Activated CD4-positive, alpha-beta T cell treated with anti-CD3 and anti-CD28 coated beads, Interleukin-2, amount 10 ng/mL, durations not matched to agents 24 days and 14 days (primary cell): ENCODE measurements around the gene POLR1D. TPM values are rescaled to one million over a fixed set of nuclear protein-coding genes. Genes with fewer than 3 reads are reported as not detected.

Source experiments
- DNase-seq: peaks from one replicate; pipeline ENCODE4 v3.0.0; 2022
- H3K27ac Mint-ChIP-seq: one replicate; pipeline ENCODE4 v1.8.0; 2022; ENCODE audit warnings: mild to moderate bottlenecking, mixed read lengths
- H3K27me3 Mint-ChIP-seq: one replicate; pipeline ENCODE4 v1.8.0; 2022; ENCODE audit warnings: mixed read lengths
- H3K36me3 Mint-ChIP-seq: one replicate; pipeline ENCODE4 v1.8.0; 2022; ENCODE audit warnings: low read depth, mild to moderate bottlenecking, mixed read lengths
- H3K4me1 Mint-ChIP-seq: one replicate; pipeline ENCODE4 v1.8.0; 2021; ENCODE audit warnings: mixed read lengths
- H3K4me3 Mint-ChIP-seq: one replicate; pipeline ENCODE4 v1.8.0; 2022; ENCODE audit warnings: mild to moderate bottlenecking, moderate library complexity, mixed read lengths
- H3K9me3 Mint-ChIP-seq: one replicate; pipeline ENCODE4 v1.8.0; 2021; ENCODE audit warnings: mixed read lengths
- intact Hi-C: fragments of 100-400 bp; cut with micrococcal nuclease; formaldehyde crosslinking; loops from one replicate; pipeline ENCODE4 v1.15.1; 2023
- total RNA-seq: library from RNA; stranded (reverse); gene quantifications from 2 replicates; pipeline ENCODE4 v1.2.3, GENCODE V29; 2022

The POLR1D gene
- total RNA-seq, 1 donor from 2014 or later = 140 TPM

GRCh38 chr13:27599845-27600553 is 21.7 kb upstream of the POLR1D start:
- H3K36me3 Mint-ChIP-seq = no peaks in the 10 kb centered on the region
- no peak overlapping the region for H3K4me3 Mint-ChIP-seq
- no peaks in the 10 kb centered on the region for H3K9me3 Mint-ChIP-seq
- DNase-seq = no peak
- intact Hi-C loops = no loop called here
- H3K4me1 Mint-ChIP-seq = no peaks in the 10 kb centered on the region
- H3K27me3 Mint-ChIP-seq = no peaks in the 10 kb centered on the region
- H3K27ac Mint-ChIP-seq = no peak overlapping the region

GRCh38 chr13:27600711-27601110 is 21.0 kb upstream of the POLR1D start:
- Mint-ChIP-seq H3K4me1 (no peaks in the 10 kb centered on the region), H3K27me3 (no peaks in the 10 kb centered on the region), H3K36me3 (no peaks in the 10 kb centered on the region), H3K4me3 (no peak overlapping the region), H3K27ac (no peak overlapping the region), H3K9me3 (no peaks in the 10 kb centered on the region)
- DNase-seq = no peak
- intact Hi-C loops = no loop called here

- Mint-ChIP-seq H3K9me3 (no peaks in the 10 kb centered on the region), H3K27me3 (no peaks in the 10 kb centered on the region), H3K27ac (no peak overlapping the region), H3K4me1 (no peaks in the 10 kb centered on the region), H3K4me3 (no peak overlapping the region), H3K36me3 (no peaks in the 10 kb centered on the region)
- no peak for DNase-seq
- intact Hi-C loops = no loop called here
These were observed 20.5 kb upstream of the POLR1D start for GRCh38 chr13:27601208-27601607.

- DNase-seq = no peak
- Mint-ChIP-seq H3K27ac (no peak overlapping the region), H3K27me3 (no peaks in the 10 kb centered on the region), H3K9me3 (no peaks in the 10 kb centered on the region), H3K4me1 (no peaks in the 10 kb centered on the region), H3K4me3 (no peak overlapping the region), H3K36me3 (no peaks in the 10 kb centered on the region)
- intact Hi-C loops = no loop called here
These were observed 19.9 kb upstream of the POLR1D start for GRCh38 chr13:27601803-27602202.

GRCh38 chr13:27605099-27605498 is 16.6 kb upstream of the POLR1D start:
- Mint-ChIP-seq H3K36me3 (no peaks in the 10 kb centered on the region), H3K4me1 (peaks cover 2% of the 10 kb centered on the region), H3K27me3 (no peaks in the 10 kb centered on the region), H3K4me3 (no peak overlapping the region), H3K9me3 (no peaks in the 10 kb centered on the region), H3K27ac (no peak overlapping the region)
- intact Hi-C loops = no loop called here
- DNase-seq = no peak

GRCh38 chr13:27605610-27606200 is 16.0 kb upstream of the POLR1D start:
- intact Hi-C loops = no loop called here
- Mint-ChIP-seq H3K36me3 (no peaks in the 10 kb centered on the region), H3K9me3 (no peaks in the 10 kb centered on the region), H3K27ac (no peak overlapping the region), H3K4me1 (peaks cover 2% of the 10 kb centered on the region), H3K27me3 (no peaks in the 10 kb centered on the region), H3K4me3 (no peak overlapping the region)
- DNase-seq = no peak

GRCh38 chr13:27607125-27607524 is 14.6 kb upstream of the POLR1D start:
- H3K9me3 Mint-ChIP-seq = no peaks in the 10 kb centered on the region
- DNase-seq = no peak
- intact Hi-C loops = no loop called here
- peaks cover 8% of the 10 kb centered on the region for H3K4me1 Mint-ChIP-seq
- H3K4me3 Mint-ChIP-seq = no peak overlapping the region
- H3K27me3 Mint-ChIP-seq = no peaks in the 10 kb centered on the region
- H3K27ac Mint-ChIP-seq = no peak overlapping the region
- peaks cover under 1% of the 10 kb centered on the region for H3K36me3 Mint-ChIP-seq

GRCh38 chr13:27613628-27614027 is 8.1 kb upstream of the POLR1D start:
- no peaks in the 10 kb centered on the region for H3K27me3 Mint-ChIP-seq
- intact Hi-C loops = no loop called here
- no peaks in the 10 kb centered on the region for H3K9me3 Mint-ChIP-seq
- H3K4me1 Mint-ChIP-seq = peaks cover 20% of the 10 kb centered on the region
- DNase-seq = no peak
- H3K4me3 Mint-ChIP-seq = no peak overlapping the region
- no peak overlapping the region for H3K27ac Mint-ChIP-seq
- H3K36me3 Mint-ChIP-seq = peaks cover 11% of the 10 kb centered on the region

GRCh38 chr13:27617881-27618321 is 3.8 kb upstream of the POLR1D start:
- intact Hi-C loops = no loop called here
- Mint-ChIP-seq H3K36me3 (peaks cover 16% of the 10 kb centered on the region), H3K27ac (no peak overlapping the region), H3K4me1 (peaks cover 26% of the 10 kb centered on the region), H3K27me3 (no peaks in the 10 kb centered on the region), H3K4me3 (peak overlapping the region; percentile 11), H3K9me3 (no peaks in the 10 kb centered on the region)
- DNase-seq = no peak

- no peaks in the 10 kb centered on the region for H3K27me3 Mint-ChIP-seq
- peak overlapping the region; percentile 84 for H3K27ac Mint-ChIP-seq
- intact Hi-C loops = no loop called here
- peaks cover 27% of the 10 kb centered on the region for H3K36me3 Mint-ChIP-seq
- peak overlapping the region; percentile 98 for H3K4me3 Mint-ChIP-seq
- H3K4me1 Mint-ChIP-seq = peaks cover 36% of the 10 kb centered on the region
- H3K9me3 Mint-ChIP-seq = peaks cover 3% of the 10 kb centered on the region
- no peak for DNase-seq
These were observed 2.5 kb upstream of the POLR1D start for GRCh38 chr13:27619093-27619727.

- Mint-ChIP-seq H3K27me3 (no peaks in the 10 kb centered on the region), H3K9me3 (peaks cover 3% of the 10 kb centered on the region), H3K36me3 (peaks cover 28% of the 10 kb centered on the region), H3K4me1 (peaks cover 37% of the 10 kb centered on the region), H3K27ac (peak overlapping the region; percentile 84), H3K4me3 (peak overlapping the region; percentile 98)
- intact Hi-C loops = loop anchor here (1.0 to 10.0 kb wide), 6 partner anchors 196 to 1039 kb away; partner anchors contain the start of genes GTF3A, PAN3, POMP and RPL21
- peak; percentile 84 for DNase-seq
These were observed 1.8 kb upstream of the POLR1D start for GRCh38 chr13:27619728-27620376.

- Mint-ChIP-seq H3K27me3 (no peaks in the 10 kb centered on the region), H3K4me1 (peaks cover 44% of the 10 kb centered on the region), H3K4me3 (peak within 1 kb of the TSS; percentile 98)
These were observed 1.1 kb upstream of the POLR1D start, which contains the start of gene LNX2 for GRCh38 chr13:27620377-27621115. LNX2 (minus strand) TSS chr13:27620529; CDS start chr13:27581703, 38,826 bp downstream.

GRCh38 chr13:27621116-27621365 is 651 bp upstream of the POLR1D start:
- Mint-ChIP-seq H3K4me1 (peaks cover 44% of the 10 kb centered on the region), H3K4me3 (peak overlapping the region; percentile 98), H3K9me3 (peaks cover 3% of the 10 kb centered on the region), H3K36me3 (peaks cover 36% of the 10 kb centered on the region), H3K27ac (peak overlapping the region; percentile 93), H3K27me3 (no peaks in the 10 kb centered on the region)
- DNase-seq = no peak
- intact Hi-C loops = loop anchor here (1.0 to 10.0 kb wide), 5 partner anchors 171 to 1038 kb away; partner anchors contain the start of genes MTIF3, PAN3, POMP and USP12

More at GRCh38 chr13:27620377-27621115, 1.1 kb upstream of the POLR1D start, which contains the start of gene LNX2:
- intact Hi-C loops = loop anchor here (1.0 to 10.0 kb wide), 7 partner anchors 170 to 1038 kb away; partner anchors contain the start of genes GTF3A, MTIF3, PAN3 and POMP
- Mint-ChIP-seq H3K36me3 (peaks cover 34% of the 10 kb centered on the region), H3K9me3 (peaks cover 3% of the 10 kb centered on the region), H3K27ac (peak within 1 kb of the TSS; percentile 93)
- DNase-seq = peak; percentile 99
